Measurements from ENCODE around the gene PCDHGB2.
"Not testable (repeated sequence)": the region's sequence is repeated elsewhere in the genome, so short reads cannot be mapped to it uniquely, and the experiment has no call there.

The PCDHGB2 gene

GRCh38 chr5:141338538-141339306 lies 21.1 kb upstream of the PCDHGB2 start, which contains the start of gene PCDHGA2:
TSS of gene PCDHGA2 (plus strand) at chr5:141338760.
- H3K4me1 ChIP-seq (ENCODE audit: insufficient read depth, low read length, poor library complexity, severe bottlenecking) = no peaks in the 10 kb centered on the region
- no peaks in the 10 kb centered on the region for H3K79me2 ChIP-seq (ENCODE audit: insufficient read depth, low read length)
- H3K27me3 ChIP-seq (ENCODE audit: insufficient read depth, low read length, poor library complexity, severe bottlenecking) = no peaks in the 10 kb centered on the region
- no peak within 1 kb of the TSS for H3K4me3 ChIP-seq (ENCODE audit: low read length, poor library complexity, severe bottlenecking)
- TF ChIP-seq EZH2phosphoT487 (IDR thresholded peaks at IDR 0.05; ENCODE audit: borderline replicate concordance) (no peak), CTCF (conservative IDR thresholded peaks at IDR 0.05; ENCODE audit: low read length) (no peak)
- no peaks in the 10 kb centered on the region for H3K36me3 ChIP-seq (ENCODE audit: insufficient read depth, low read length)
- H3F3A ChIP-seq (ENCODE audit: low read depth) = no peaks in the 10 kb centered on the region
- no peak within 1 kb of the TSS for H3K9ac ChIP-seq (ENCODE audit: low read depth, low read length, poor library complexity, severe bottlenecking)
- H4K20me1 ChIP-seq (ENCODE audit: insufficient read depth, low read length, poor library complexity, severe bottlenecking) = no peaks in the 10 kb centered on the region
- no peaks in the 10 kb centered on the region for H3K9me3 ChIP-seq (ENCODE audit: insufficient read depth, low read depth, low read length)
- no peak within 1 kb of the TSS for H2AFZ ChIP-seq (ENCODE audit: low read length)
- no peaks in the 10 kb centered on the region for H3K9me2 ChIP-seq (replicated peaks; ENCODE audit: low read depth, low read length)
- H3K4me2 ChIP-seq (ENCODE audit: low read depth, low read length, poor library complexity, severe bottlenecking) = no peak within 1 kb of the TSS

DNA sequence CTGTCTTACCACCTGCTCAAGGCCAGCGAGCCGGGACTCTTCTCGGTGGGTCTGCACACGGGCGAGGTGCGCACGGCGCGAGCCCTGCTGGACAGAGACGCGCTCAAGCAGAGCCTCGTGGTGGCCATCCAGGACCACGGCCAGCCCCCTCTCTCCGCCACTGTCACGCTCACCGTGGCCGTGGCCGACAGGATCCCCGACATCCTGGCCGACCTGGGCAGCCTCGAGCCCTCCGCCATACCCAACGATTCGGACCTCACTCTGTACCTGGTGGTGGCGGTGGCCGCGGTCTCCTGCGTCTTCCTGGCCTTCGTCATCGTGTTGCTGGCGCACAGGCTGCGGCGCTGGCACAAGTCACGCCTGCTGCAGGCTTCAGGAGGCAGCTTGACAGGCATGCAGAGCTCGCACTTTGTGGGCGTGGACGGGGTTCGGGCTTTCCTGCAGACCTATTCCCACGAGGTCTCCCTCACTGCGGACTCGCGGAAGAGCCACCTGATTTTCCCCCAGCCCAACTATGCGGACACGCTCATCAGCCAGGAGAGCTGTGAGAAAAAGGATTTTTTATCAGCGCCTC lies 18.9 kb upstream of the PCDHGB2 start:
- H3K4me2 ChIP-seq (ENCODE audit: low read depth, low read length, poor library complexity, severe bottlenecking); H3K27me3 ChIP-seq (ENCODE audit: insufficient read depth, low read length, poor library complexity, severe bottlenecking); H3F3A ChIP-seq (ENCODE audit: low read depth); H3K9me2 ChIP-seq (replicated peaks; ENCODE audit: low read depth, low read length); H2AFZ ChIP-seq (ENCODE audit: low read length); H3K4me3 ChIP-seq (ENCODE audit: low read length, poor library complexity, severe bottlenecking); H3K79me2 ChIP-seq (ENCODE audit: insufficient read depth, low read length); H3K4me1 ChIP-seq (ENCODE audit: insufficient read depth, low read length, poor library complexity, severe bottlenecking); H4K20me1 ChIP-seq (ENCODE audit: insufficient read depth, low read length, poor library complexity, severe bottlenecking); H3K9ac ChIP-seq (ENCODE audit: low read depth, low read length, poor library complexity, severe bottlenecking); H3K9me3 ChIP-seq (ENCODE audit: insufficient read depth, low read depth, low read length); H3K36me3 ChIP-seq (ENCODE audit: insufficient read depth, low read length): not testable (repeated sequence)

DNA sequence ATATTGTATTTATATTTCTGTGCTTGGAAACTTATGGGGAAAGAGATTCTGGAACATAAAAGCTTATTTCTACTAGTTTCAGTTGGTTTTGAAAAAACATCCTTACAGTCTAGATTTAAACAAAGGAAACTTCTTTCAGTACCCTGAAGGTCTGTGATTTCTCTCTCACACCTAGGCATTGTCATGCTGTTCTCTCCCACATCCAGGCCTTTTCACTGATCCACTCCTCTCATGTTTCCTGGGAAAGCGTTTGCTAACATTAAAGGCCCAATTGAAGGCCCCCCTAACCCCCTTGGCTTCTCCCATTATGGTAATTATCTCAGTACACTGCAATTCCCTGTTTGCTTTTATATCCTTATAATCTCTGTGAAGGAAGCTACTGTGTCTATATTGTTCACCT lies 17.0 kb upstream of the PCDHGB2 start:
- Histone ChIP-seq H3K4me3 (ENCODE audit: low read length, poor library complexity, severe bottlenecking) (no peak overlapping the region), H3K4me2 (ENCODE audit: low read depth, low read length, poor library complexity, severe bottlenecking) (no peak overlapping the region), H3K27me3 (ENCODE audit: insufficient read depth, low read length, poor library complexity, severe bottlenecking) (no peaks in the 10 kb centered on the region), H3K36me3 (ENCODE audit: insufficient read depth, low read length) (no peaks in the 10 kb centered on the region), H3K79me2 (ENCODE audit: insufficient read depth, low read length) (no peaks in the 10 kb centered on the region), H4K20me1 (ENCODE audit: insufficient read depth, low read length, poor library complexity, severe bottlenecking) (no peaks in the 10 kb centered on the region), H3K4me1 (ENCODE audit: insufficient read depth, low read length, poor library complexity, severe bottlenecking) (no peaks in the 10 kb centered on the region), H3K9me2 (replicated peaks; ENCODE audit: low read depth, low read length) (no peaks in the 10 kb centered on the region), H2AFZ (ENCODE audit: low read length) (no peak overlapping the region), H3K9me3 (ENCODE audit: insufficient read depth, low read depth, low read length) (no peaks in the 10 kb centered on the region), H3K9ac (ENCODE audit: low read depth, low read length, poor library complexity, severe bottlenecking) (no peak overlapping the region), H3F3A (ENCODE audit: low read depth) (no peaks in the 10 kb centered on the region)
- TF ChIP-seq CTCF (conservative IDR thresholded peaks at IDR 0.05; ENCODE audit: low read length) = no peak
- no peak for TF ChIP-seq EZH2phosphoT487 (IDR thresholded peaks at IDR 0.05; ENCODE audit: borderline replicate concordance)

All from Loucy (cell line).